Stimulated activated naive CD8-positive, alpha-beta T cell treated with anti-CD3 and anti-CD28 coated beads, Interleukin-15, amount 100 ng/mL, for 72 hours (primary cell): ENCODE measurements around the gene ALDH1A3.

Experiments used
- ATAC-seq: fragments of 150-1000 bp; cut with Tn5 transposase; 2 replicates; pipeline ENCODE4 v1.10.0; 2021; ENCODE audit warnings: mild to moderate bottlenecking, moderate library complexity
- DNase-seq, 2 donors: peaks; one replicate each; pipeline ENCODE4 v3.0.0; 2021 to 2022
- H3K27ac Mint-ChIP-seq, 2 donors: one replicate each; pipeline ENCODE4 v1.8.0; 2022; ENCODE audit warnings: mild to moderate bottlenecking in 2 of 2, mixed read lengths in 2 of 2, moderate library complexity in 2 of 2
- H3K27me3 Mint-ChIP-seq: one replicate; pipeline ENCODE4 v1.8.0; 2022; ENCODE audit warnings: mixed read lengths
- H3K4me1 Mint-ChIP-seq: one replicate; pipeline ENCODE4 v1.8.0; 2022; ENCODE audit warnings: mild to moderate bottlenecking, mixed read lengths
- H3K4me3 Mint-ChIP-seq, 2 donors: one replicate each; pipeline ENCODE4 v1.8.0; 2022; ENCODE audit warnings: mild to moderate bottlenecking in 2 of 2, mixed read lengths in 2 of 2, moderate library complexity in 1 of 2
- H3K9me3 Mint-ChIP-seq, 2 donors: one replicate each; pipeline ENCODE4 v1.8.0; 2022; ENCODE audit warnings: mixed read lengths in 2 of 2

ALDH1A3 gene

DNA sequence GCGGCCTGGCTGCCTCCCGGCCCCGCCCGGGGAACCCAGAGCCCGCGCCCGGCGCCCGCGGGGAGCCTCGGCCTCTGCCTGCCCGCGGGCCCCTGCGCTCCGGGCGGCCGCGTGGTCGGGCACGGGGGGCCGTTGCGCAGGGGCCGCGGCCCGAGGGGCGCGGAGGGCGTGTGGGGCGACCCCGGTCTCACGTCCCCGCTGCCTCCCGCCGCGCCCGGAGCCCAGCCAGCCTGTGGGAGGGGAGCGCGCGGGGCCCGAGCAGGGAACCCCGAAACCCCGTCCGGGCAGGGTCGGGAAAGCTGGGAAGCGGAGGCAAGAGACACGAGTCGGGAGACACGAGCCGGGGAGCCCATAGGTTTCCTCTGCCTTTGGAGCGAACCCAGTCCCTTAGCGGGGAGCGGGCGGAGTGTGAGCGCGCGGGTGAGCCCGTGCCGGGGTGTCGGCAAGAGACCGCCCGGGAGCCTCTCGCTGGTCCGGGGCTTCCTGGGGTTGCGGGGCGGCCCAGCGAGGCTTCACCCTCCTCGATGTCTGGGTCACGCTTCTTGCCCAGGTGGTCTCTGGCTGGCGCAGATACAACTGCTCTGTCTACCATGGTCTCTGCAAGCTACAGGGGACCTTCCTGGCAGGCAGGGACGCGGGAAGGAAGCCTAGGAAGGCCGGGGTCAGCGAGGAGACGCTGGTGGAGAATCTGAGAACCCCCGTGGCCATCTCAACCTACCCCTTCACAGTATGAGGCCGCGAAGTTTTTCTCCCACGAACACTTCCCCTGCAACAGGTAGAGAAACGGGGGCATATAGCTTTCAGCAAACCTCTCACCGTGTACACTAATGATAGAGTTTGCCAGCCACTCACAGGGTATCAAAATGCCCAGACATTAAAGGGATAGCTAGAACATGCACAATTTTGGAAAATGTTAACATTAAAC is 40.1 kb downstream of the ALDH1A3 start:
- H3K27ac Mint-ChIP-seq = no peak overlapping the region
- ATAC-seq = peak; percentile 33
- H3K27me3 Mint-ChIP-seq = peaks cover 90% of the 10 kb centered on the region
- DNase-seq = peak; percentile 21 to 27
- H3K9me3 Mint-ChIP-seq = no peaks in the 10 kb centered on the region
- peaks cover 29% of the 10 kb centered on the region for H3K4me1 Mint-ChIP-seq
- peak overlapping the region; percentile 54 to 69 for H3K4me3 Mint-ChIP-seq

DNA sequence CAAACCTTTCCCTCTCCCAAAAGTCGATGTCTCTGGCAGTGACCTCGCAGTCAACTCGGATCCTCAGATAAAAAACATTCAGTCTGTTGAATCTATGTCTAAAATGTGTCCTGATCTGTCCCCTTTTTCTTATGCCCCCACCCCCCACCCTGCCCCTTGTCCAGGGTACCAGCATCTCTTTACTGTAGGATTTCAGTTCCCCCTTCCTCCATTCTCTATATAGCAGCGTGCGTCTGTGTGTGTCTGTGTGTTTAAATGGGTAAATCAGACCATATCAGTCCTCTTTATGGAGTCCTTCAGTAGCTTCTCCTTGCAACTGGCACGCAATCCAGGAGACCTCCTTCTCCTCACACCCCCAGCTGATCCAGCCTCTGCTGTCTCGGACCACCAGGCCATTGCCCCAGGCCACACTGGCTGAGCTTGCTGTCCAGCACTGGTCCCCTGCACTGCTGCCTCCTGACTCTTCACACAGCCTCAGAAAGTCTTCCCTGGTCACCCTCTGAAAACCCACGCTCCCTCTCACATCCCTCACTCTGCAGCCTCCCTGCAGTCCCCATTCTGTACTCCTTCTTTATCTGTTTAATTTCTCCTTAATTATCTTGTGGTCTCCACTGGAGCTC is 41.0 kb downstream of the ALDH1A3 start:
- peaks cover 86% of the 10 kb centered on the region for H3K27me3 Mint-ChIP-seq
- H3K9me3 Mint-ChIP-seq = no peaks in the 10 kb centered on the region
- ATAC-seq = no peak
- H3K27ac Mint-ChIP-seq = no peak overlapping the region
- peaks cover 29% of the 10 kb centered on the region for H3K4me1 Mint-ChIP-seq
- no peak for DNase-seq
- peak overlapping the region; percentile 1 to 7 for H3K4me3 Mint-ChIP-seq

DNA sequence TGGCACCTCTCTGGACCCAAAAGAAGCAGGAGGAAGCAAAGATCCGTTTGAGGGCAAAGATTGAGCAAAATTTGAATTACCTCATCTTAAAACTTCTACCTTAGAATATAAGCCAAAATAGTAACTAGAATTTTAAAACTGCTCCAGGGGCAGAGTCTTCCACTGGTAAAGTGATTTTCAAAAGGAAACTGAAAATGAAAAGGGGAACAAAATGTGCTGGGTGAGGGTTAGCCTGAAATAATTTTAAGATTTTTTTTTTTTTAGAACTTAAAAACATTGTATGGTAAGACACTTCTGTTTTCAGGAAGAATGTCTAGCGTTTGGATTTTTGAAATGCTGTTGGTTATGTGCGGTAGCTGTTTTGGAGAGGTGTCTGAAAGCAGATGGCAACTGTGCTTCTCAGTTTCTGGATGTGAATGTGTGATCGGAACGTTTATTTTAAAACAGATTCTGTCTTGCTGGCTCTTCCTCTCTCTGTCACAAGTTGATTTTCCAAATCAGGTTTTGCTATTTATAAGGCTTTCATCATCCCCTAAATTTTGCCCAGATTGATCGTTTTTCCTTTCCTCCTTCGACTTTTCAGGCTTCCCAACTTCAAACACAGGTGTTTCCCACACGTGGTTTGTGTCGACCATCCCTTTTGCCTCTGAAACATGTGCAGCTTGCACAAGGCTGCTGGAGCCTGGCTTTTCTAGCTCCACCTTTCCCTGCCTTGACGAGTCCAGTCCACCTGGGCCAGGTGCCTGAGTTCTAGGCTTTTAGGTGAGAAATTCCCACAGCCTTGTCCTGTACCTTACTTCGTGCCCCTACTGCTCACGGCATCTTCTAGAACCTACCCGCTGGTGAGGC is 42.8 kb downstream of the ALDH1A3 start:
- H3K4me3 Mint-ChIP-seq = peak overlapping the region; percentile 49 to 65
- peaks cover 29% of the 10 kb centered on the region for H3K4me1 Mint-ChIP-seq
- H3K27ac Mint-ChIP-seq = peak overlapping the region in 1 of 2 donors; percentile 34
- ATAC-seq (no peak), DNase-seq (no peak)
- peaks cover 82% of the 10 kb centered on the region for H3K27me3 Mint-ChIP-seq
- H3K9me3 Mint-ChIP-seq = no peaks in the 10 kb centered on the region

DNA sequence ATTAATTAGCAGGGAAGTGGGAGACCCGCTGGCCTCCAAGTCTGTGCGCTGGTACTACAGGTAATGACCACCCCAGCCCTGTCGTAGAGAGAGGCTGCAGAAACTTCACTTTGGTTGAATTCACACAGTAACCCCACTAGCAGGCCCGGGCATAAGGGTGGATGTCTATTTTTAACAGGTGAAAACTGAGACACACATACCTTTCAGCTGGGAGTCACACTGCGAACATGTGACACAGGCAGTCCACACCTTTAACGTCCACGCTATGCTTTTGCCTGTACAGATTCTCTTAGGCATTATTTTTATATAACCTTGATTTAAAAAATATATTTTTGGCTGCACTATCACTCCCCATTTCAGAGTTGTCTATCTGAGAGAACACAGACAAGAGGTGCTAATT is 43.4 kb downstream of the ALDH1A3 start:
- no peak overlapping the region for H3K27ac Mint-ChIP-seq
- H3K27me3 Mint-ChIP-seq = peaks cover 76% of the 10 kb centered on the region
- peaks cover 27% of the 10 kb centered on the region for H3K4me1 Mint-ChIP-seq
- peak overlapping the region; percentile 32 to 49 for H3K4me3 Mint-ChIP-seq
- no peaks in the 10 kb centered on the region for H3K9me3 Mint-ChIP-seq
- ATAC-seq (no peak), DNase-seq (no peak)

GRCh38 chr15:100923902-100924301 is 44.3 kb downstream of the ALDH1A3 start:
- no peak for DNase-seq
- ATAC-seq = no peak
- no peaks in the 10 kb centered on the region for H3K9me3 Mint-ChIP-seq
- H3K27ac Mint-ChIP-seq = no peak overlapping the region
- H3K27me3 Mint-ChIP-seq = peaks cover 76% of the 10 kb centered on the region
- no peak overlapping the region for H3K4me3 Mint-ChIP-seq
- peaks cover 19% of the 10 kb centered on the region for H3K4me1 Mint-ChIP-seq

GRCh38 chr15:100924436-100924835 is 44.8 kb downstream of the ALDH1A3 start:
- ATAC-seq = no peak
- H3K9me3 Mint-ChIP-seq = no peaks in the 10 kb centered on the region
- no peak for DNase-seq
- peaks cover 79% of the 10 kb centered on the region for H3K27me3 Mint-ChIP-seq
- no peak overlapping the region for H3K27ac Mint-ChIP-seq
- H3K4me3 Mint-ChIP-seq = no peak overlapping the region
- peaks cover 19% of the 10 kb centered on the region for H3K4me1 Mint-ChIP-seq

DNA sequence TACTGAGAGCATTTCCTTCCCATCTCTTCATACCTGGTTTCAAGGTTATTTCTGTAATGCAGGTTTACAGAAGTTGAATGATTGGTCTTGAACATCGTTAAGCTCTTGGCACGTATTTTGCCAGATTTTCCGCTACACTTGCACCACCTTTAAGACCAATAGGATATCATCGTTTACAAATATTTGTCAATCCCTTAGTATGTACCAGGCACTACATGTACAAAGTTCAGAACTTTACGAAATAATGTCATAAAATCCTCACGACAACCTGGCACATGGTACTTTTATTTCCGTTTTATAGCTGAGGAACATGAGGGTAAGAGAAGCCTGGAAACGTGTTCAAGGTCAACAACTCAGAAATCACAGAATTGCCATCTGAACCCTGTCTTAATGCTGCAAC is 45.8 kb downstream of the ALDH1A3 start:
- ATAC-seq = no peak
- DNase-seq = no peak

DNA sequence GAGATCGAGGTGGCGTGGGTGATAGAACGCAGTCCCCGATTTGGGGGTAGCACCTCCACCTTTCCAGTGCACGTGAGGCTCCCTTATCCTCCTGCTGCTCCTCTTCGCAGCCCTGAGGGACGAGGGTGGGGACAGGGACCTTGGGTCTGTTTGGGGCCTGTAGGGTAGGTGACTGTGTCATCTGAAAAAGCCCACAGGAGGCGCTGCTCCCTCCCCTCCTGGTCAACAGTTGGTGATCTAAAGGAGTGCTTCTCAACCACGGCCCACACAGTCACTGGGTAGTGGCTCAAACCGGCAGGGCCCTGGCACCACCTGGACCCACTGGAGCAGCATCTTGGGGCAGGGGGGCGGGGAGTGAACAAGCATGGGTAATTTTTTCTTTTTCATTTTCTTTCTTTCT is 46.6 kb downstream of the ALDH1A3 start:
- DNase-seq = no peak
- Mint-ChIP-seq H3K27ac (no peak overlapping the region), H3K9me3 (no peaks in the 10 kb centered on the region), H3K4me3 (no peak overlapping the region), H3K4me1 (peaks cover 13% of the 10 kb centered on the region), H3K27me3 (peaks cover 61% of the 10 kb centered on the region)
- no peak for ATAC-seq

More for the DNA sequence above, 45.8 kb downstream of the ALDH1A3 start:
- H3K27ac Mint-ChIP-seq = no peak overlapping the region
- peaks cover 13% of the 10 kb centered on the region for H3K4me1 Mint-ChIP-seq
- H3K27me3 Mint-ChIP-seq = peaks cover 69% of the 10 kb centered on the region
- H3K9me3 Mint-ChIP-seq = no peaks in the 10 kb centered on the region
- H3K4me3 Mint-ChIP-seq = no peak overlapping the region

DNA sequence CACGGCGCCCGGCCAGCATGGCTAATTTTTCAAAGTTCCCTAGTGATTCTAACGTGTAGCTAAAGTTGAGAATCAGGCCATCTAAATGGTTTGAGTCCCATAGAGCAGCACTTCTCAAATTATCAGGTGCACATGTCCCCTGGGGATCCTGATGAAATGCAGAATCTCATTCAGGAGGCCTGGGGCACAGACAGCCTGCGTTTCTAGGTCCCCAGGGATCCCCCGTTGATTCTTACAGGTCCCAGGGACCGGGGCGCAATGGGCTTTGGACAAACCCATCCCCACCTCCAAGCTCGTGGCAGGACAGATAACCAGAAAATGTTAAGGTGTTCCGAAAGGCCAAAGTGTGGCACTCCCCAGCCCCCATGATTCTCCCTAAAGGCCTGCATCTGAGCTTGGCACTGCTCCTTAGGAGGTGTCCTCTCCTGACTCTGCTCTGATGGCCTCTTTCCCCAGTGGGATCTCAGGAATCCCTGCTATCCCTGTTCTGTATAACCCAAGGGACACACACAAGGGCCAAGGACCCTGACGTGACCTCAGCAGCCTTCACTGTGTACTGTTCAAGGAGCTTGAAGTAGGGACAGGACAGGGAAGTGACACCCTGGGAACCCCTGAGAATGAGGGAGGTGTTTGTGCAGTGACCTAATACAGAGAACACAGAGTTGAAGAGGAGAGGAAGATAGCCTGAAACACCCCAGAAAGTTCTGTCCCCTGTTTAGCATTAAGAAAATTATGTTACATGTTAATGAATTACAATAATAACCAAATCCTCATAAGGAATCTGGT is 47.5 kb downstream of the ALDH1A3 start:
- Mint-ChIP-seq H3K4me1 (peaks cover 10% of the 10 kb centered on the region), H3K27ac (peak overlapping the region; percentile 41 to 78), H3K9me3 (no peaks in the 10 kb centered on the region), H3K27me3 (peaks cover 52% of the 10 kb centered on the region), H3K4me3 (no peak overlapping the region)
- DNase-seq (no peak), ATAC-seq (no peak)

DNA sequence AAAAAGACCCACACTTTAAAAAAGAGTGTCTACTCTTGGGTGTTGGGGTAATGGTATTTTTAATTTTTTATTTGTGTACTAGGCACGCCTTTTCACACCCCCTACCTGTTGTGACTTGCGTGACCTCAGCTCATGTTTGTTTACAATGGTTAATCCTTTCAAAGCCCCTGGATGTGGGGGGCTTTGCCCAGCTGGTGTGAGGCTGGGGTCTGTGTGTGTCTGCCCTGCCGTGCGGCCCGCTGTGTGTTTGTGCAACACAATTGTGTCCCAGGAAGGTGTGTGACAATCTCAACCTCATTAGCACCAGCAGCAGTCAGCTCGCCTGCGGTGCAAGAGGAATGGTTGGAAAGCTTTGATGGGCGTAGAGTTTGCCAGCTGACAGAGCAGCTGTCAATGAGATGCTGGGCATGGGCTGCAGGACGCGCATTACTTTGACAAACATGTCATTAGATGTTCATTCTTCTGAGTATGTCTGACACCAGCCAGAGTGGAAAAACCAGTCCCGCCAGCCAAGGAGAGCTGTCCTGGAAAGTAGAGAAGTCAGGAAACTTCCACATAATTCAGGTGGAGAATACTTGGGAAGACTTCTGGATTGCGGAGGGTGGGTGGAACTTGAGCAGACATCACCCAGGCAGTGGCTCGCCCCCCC is 49.1 kb downstream of the ALDH1A3 start:
- ATAC-seq = no peak
- Mint-ChIP-seq H3K27me3 (peaks cover 46% of the 10 kb centered on the region), H3K4me3 (no peak overlapping the region), H3K27ac (no peak overlapping the region), H3K9me3 (no peaks in the 10 kb centered on the region), H3K4me1 (no peaks in the 10 kb centered on the region)
- no peak for DNase-seq

- Mint-ChIP-seq H3K4me3 (no peak overlapping the region), H3K27me3 (peaks cover 38% of the 10 kb centered on the region), H3K4me1 (no peaks in the 10 kb centered on the region), H3K27ac (no peak overlapping the region), H3K9me3 (no peaks in the 10 kb centered on the region)
- DNase-seq = no peak
- ATAC-seq = no peak
These were observed 50.0 kb downstream of the ALDH1A3 start for GRCh38 chr15:100929641-100930042.

DNA sequence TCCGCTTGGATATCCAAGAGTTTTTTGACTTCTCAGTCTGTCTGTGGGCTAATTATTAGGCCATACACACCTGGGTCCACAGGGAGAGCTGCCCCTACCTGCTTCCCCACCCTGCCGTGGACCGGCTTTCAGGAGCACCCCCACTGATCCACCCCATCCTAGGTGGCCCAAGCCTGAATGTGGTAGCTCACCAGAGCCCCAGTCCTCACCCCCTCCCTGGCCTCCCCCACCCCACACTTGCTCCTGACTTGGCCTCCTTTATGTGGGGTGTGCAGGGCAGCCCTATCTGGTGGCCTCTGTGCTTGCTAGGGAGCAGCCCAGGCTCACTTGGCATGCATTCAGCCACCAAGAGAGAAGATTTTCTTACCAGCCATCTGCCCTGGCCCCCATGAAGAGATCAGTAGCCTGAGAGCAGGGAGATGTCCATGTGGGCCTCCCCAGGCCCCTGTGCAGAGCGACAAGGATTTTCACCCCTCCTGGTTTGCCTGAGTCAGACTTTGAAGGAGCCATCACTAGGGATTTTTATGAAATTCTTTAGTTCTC is 50.7 kb downstream of the ALDH1A3 start:
- no peak for ATAC-seq
- Mint-ChIP-seq H3K27ac (no peak overlapping the region), H3K4me1 (no peaks in the 10 kb centered on the region), H3K4me3 (no peak overlapping the region), H3K9me3 (no peaks in the 10 kb centered on the region), H3K27me3 (peaks cover 43% of the 10 kb centered on the region)
- DNase-seq = no peak

DNA sequence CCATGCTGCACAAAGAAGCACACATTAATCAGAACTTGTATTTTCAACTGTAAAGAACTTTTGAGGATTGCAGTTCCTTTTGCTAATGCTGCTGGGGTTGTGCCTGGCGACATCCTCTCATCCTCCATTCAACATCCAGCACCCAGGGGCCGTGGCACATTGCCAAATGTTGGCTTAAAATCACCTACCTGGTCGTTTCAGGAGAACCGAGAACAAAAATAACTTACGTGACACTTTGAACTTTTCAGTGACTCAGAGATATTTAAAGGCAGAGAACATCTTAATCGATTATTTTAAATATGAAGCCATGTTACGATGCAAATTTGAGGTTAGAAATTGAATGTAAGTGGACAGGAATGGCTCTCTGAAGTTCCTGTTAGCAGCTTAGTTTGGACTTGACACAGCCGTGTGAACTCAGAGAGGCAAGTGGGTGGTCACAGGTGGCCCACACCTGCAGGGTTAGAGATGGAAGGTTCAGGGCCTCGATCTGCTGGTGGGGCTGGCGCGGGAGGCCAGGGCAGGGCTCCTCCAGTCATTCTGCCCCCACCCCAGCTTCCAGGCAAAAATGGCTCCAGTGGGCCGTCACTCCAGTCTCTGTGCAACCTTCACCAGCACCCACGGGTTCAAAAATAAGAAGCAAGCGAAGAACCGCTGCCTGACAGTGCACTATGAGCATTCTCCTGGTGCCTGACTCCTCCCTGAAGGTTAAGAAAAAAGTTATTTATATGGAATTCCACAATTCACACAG is 51.7 kb downstream of the ALDH1A3 start:
- Mint-ChIP-seq H3K4me1 (no peaks in the 10 kb centered on the region), H3K27me3 (peaks cover 34% of the 10 kb centered on the region), H3K4me3 (no peak overlapping the region), H3K27ac (no peak overlapping the region), H3K9me3 (no peaks in the 10 kb centered on the region)
- DNase-seq (no peak), ATAC-seq (no peak)
